COLO668 (cell line): ENCODE results near the gene UQCRHL.
"Not testable (repeated sequence)": the region's sequence is repeated elsewhere in the genome, so short reads cannot be mapped to it uniquely, and the experiment has no call there.

ENCODE experiments used
- DNase-seq: peaks from one replicate; lab custom pipeline; 2025; ENCODE audit not compliant: unreplicated experiment; lab: John Stamatoyannopoulos, UW

The UQCRHL gene

DNA sequence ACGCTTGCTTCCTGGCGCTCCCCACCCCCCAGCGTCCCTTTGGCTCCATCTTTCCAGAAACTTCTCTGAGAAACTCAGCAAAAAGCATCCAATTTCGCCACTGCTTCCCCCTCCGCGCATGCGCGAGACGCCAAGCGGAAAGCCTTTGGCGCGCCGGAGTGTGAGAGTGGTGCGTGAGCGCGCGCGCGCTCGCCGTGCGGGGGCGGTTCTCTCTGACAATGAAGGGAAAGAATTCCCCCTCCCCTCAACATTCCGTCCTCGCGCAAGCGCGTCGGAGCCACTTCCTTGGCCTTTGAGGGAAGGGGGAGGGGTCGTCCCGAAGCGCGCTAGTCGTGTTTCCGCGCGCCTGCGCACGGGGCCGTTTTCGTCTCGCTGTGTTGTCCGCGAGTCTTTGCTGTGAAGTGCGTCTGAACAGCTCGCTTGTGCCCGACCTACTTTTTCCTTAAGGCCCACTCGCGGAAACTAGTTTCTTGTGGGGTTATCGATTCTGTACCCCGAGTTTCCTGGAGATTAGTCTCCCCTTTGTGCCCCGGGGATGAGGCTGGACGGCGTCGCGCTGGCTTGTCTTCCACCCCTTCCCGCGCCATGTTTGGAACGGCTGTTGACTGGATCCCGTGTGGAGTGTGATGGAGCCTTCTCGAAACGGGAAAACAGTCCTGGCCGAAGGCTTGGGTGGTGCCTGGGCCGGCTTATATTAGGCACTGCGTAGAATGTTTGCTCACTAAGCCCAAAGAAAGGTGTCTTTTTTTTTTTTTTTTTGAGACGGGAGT is 28.5 kb upstream of the UQCRHL start:
- DNase-seq: peak; percentile 100

DNA sequence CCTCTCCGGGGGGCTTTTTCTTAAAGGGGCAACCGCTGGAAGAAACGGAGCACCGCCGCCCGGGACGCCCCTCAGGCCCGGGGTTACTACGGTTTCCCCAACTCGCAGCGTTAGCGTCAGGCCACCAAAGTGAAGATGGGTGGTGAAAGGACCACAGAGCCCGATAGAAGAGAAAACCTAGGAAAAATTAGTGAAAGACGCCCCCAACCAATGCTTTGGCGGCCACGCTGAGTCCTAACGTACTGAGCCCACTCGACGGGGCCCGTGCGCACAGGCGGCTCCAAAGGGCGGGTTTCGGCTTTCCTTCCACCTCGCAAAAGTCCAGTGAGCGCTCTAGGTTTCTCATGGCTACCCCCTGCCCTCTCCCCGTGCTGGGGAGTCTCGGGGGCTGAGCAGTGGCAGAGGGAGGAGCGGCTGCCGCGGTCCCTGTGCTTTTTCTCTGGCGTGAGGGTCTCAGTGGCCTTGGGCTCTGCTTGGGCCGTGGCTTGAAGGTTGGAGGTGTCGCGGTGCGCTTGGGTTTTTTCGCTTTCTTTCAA is 27.8 kb upstream of the UQCRHL start:
- peak; percentile 81 for DNase-seq

DNA sequence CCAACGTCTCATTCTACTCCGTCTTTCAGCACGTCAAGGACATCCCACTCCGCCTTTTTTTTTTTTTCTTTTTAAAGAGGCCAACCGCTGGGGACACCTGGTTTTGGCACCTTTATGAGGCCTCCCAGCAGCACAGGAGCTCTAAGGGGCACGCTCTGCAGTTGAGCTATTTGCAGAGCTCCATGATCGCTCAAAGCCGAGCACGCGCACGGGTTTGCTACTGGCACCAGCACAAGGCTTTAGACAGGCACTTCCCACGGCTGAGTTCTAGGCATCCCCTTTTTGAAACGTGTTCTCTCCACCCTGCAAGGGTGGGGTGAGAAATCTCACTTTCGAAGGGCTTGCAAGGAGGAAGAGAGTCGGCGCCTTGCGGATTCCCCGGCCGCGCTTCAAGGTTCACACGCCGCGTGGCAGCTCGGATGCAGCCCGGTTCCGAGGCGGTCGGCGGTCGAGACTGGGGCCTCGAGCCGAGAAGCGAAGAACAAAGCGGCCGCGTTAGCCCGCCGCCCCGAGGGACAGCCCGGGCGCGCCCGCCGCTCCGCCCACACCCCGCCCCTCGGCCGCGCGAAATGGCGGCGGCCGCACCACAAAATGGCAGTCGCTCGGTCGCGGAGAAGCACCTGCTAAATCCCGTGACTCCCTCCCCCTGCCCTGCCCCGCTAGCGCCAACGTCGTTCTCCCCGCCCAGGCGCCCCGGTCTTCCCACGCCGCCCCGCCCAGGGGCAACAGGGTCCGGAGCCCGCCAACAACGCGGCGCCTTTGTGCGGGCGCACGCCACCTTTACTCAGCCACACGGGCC is 27.2 kb upstream of the UQCRHL start:
- peak; percentile 99 for DNase-seq

DNA sequence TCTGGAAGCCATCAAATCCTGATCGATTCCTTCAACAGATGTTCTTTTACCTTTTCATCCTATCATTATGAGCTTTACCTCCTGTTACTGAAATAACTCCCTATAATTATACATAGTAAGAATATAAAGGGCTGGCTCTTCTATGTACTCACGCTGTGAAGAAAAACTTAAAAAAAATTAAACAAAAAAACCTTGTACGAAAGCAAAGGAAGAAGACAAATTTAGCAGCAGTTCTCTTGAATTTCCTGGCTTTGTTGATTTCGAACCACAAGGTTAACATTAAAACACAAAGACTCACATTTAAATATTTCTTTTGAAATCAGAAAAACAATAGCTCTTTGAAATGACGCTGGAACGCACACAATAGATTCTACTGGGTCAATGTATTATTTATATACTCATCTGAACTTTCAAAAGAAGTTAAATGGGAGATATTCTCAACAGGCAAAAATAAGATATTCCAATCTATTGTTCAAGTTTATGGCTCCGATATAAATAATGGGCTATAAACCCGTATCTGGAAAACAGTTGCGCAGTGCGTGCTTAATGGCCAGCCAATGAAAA is 26.5 kb upstream of the UQCRHL start:
- DNase-seq: no peak

DNA sequence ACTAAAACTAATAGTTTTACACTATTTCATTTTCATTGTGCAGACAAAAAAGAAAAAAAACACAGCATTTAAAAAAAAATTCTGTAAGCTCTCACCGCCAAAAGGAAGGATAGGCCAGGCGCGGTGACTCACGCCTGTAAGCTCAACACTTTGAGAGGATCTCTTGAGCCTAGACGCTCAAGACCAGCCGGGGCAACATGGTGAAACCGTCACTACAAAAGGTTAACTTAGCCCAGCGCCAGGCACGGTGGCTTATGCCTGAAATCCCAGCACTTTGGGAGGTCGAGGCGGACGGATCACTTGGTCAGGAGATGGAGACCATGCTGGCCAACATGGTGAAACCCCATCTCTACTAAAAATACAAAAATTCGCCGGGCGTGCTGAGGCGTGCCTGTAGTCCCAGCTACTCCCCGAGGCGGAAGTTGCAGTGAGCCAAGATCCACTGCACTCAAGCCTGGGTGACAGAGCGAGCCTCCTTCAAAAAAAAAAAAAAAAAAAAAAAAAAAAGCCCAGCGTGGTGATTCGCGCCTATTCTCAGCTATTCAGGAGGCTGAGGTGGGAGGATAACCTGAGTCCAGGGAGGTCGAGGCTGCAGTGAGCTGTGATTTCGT is 25.7 kb upstream of the UQCRHL start:
- peak; percentile 75 for DNase-seq

- DNase-seq: no peak
Observed at GRCh38 chr1:15830258-15830657, 22.8 kb upstream of the UQCRHL start.

- DNase-seq: not testable (repeated sequence)
Observed at GRCh38 chr1:15828931-15829330, 21.5 kb upstream of the UQCRHL start.

GRCh38 chr1:15827567-15827966 is 20.1 kb upstream of the UQCRHL start:
- DNase-seq: not testable (repeated sequence)

- no peak for DNase-seq
Observed at GRCh38 chr1:15826810-15827507, 19.5 kb upstream of the UQCRHL start.

GRCh38 chr1:15825800-15826199 is 18.4 kb upstream of the UQCRHL start:
- no peak for DNase-seq

DNA sequence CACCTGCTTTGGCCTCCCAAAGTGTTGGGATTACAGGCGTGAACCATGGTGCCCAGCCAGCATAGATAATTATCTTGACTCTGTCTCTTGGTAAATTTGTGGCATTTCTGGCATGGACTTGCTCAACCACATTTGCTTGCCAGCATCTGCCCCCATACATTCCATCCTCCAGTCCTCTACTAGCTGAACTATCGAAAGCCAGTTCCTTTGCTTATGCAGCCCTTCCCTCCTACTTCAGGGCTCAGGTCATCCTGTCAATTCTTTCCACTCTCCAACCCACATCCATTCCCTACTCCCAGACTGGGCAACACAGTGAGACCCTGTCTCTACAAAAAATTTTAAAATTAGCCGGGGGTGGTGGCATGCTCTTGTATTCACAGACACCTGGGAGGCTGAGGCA is 13.0 kb upstream of the UQCRHL start:
- no peak for DNase-seq

- DNase-seq: no peak
Observed at GRCh38 chr1:15816674-15817073, 9.2 kb upstream of the UQCRHL start.

- DNase-seq: no peak
Observed at GRCh38 chr1:15810073-15810472, 2.6 kb upstream of the UQCRHL start.

GRCh38 chr1:15808955-15809354 is 1.5 kb upstream of the UQCRHL start:
- no peak for DNase-seq

GRCh38 chr1:15807121-15807520 is 328 bp downstream of the UQCRHL start:
- DNase-seq: no peak

GRCh38 chr1:15804060-15804459 is 3.4 kb downstream of the UQCRHL start:
- DNase-seq: no peak

GRCh38 chr1:15803380-15803779 is 4.1 kb downstream of the UQCRHL start:
- peak; percentile 48 for DNase-seq

DNA sequence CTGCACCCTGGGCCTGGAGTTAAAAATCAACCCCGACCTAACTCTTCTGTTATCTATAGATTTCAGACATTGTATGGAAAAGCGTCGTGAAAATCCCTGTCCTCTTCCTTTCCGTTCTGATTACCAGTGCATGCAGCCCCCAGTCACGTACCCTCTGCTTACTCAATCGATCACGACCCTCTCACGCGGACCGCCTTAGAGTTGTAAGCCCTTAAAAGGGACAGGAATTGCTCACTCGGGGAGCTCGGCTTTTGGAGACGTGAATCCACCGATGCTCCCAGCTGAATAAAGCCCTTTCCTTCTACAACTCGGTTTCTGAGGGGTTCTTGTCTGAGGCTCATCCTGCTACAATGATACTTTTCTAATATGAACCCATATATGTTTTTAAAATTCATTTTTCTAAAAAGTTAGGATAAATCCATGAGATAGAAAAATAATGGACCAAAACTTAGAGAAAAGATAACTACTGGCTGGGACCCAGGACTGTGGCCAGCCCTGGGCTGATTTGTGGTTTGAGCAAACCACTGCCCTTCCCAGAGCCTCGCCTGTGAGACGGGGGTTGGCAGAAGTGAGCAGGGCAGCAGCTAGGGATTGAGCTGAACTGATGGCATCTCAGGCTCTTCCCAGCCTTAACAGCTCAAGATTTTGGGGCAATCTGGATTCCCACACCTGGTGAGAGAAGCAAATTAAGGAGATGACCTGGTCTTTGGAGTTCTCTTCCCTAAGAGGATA is 5.0 kb downstream of the UQCRHL start:
- no peak for DNase-seq

GRCh38 chr1:15799928-15800835 is 7.3 kb downstream of the UQCRHL start:
- DNase-seq: peak; percentile 94
